ENCODE data around the gene ERC2. TPM values are rescaled to one million over a fixed set of nuclear protein-coding genes. Genes with fewer than 3 reads are reported as not detected.

The ERC2 gene
- total RNA-seq, 3 donors from 2014 or later (not counting 1 experiment from before 2014, with no cell fraction given) = not detected

DNA sequence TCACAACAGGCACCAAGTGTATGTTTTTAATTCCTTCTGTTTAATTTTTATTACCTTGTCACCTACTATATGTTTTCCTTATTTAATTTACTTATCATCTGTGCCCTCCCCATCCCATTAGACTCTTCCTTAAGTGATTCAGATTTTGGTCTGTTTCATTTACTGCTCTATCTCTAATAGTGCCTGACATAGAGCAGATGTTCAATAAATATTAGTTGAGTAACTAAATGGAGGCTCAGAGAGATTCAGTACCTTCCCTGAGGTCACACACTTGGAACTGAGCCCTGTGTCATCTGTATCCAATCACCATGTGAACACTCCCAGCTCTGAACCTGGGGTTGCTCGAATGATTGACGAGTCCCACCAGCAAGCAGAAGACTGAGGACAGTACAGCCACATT lies 663.1 kb downstream of the ERC2 start:
- 97% methylated on average over 2 of the region's 2 CpGs for WGBS (ENCODE audit: insufficient coverage)
- Histone ChIP-seq H3K4me1 (ENCODE audit: control insufficient read depth, insufficient read depth, low read length) (no peaks in the 10 kb centered on the region), H3K4me3 (ENCODE audit: low read length) (no peak overlapping the region), H3K9me3 (ENCODE audit: control insufficient read depth, insufficient read depth, low read length) (no peaks in the 10 kb centered on the region), H3K36me3 (ENCODE audit: control insufficient read depth, insufficient read depth, low read length) (no peaks in the 10 kb centered on the region), H3K27ac (ENCODE audit: low read length) (no peak overlapping the region), H3K27me3 (ENCODE audit: control insufficient read depth, insufficient read depth, low read length) (no peaks in the 10 kb centered on the region)
- no peaks in the 10 kb centered on the region for H3K27me3 Mint-ChIP-seq (ENCODE audit: low read depth in 2 of 2)
- H3K4me3 Mint-ChIP-seq = no peak overlapping the region
- DNase-seq (no peak), ATAC-seq (no peak)
- TF ChIP-seq, protein P1, sequence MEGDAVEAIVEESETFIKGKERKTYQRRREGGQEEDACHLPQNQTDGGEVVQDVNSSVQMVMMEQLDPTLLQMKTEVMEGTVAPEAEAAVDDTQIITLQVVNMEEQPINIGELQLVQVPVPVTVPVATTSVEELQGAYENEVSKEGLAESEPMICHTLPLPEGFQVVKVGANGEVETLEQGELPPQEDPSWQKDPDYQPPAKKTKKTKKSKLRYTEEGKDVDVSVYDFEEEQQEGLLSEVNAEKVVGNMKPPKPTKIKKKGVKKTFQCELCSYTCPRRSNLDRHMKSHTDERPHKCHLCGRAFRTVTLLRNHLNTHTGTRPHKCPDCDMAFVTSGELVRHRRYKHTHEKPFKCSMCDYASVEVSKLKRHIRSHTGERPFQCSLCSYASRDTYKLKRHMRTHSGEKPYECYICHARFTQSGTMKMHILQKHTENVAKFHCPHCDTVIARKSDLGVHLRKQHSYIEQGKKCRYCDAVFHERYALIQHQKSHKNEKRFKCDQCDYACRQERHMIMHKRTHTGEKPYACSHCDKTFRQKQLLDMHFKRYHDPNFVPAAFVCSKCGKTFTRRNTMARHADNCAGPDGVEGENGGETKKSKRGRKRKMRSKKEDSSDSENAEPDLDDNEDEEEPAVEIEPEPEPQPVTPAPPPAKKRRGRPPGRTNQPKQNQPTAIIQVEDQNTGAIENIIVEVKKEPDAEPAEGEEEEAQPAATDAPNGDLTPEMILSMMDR (IDR thresholded peaks at IDR 0.05) = no peak
- no peak overlapping the region for H3K27ac Mint-ChIP-seq
- no peaks in the 10 kb centered on the region for H3K36me3 Mint-ChIP-seq
- no peaks in the 10 kb centered on the region for H3K4me1 Mint-ChIP-seq
- H3K9me3 Mint-ChIP-seq = peaks cover 2% of the 10 kb centered on the region in 2 donors
- intact Hi-C loops (cut with micrococcal nuclease) = no loop called here

DNA sequence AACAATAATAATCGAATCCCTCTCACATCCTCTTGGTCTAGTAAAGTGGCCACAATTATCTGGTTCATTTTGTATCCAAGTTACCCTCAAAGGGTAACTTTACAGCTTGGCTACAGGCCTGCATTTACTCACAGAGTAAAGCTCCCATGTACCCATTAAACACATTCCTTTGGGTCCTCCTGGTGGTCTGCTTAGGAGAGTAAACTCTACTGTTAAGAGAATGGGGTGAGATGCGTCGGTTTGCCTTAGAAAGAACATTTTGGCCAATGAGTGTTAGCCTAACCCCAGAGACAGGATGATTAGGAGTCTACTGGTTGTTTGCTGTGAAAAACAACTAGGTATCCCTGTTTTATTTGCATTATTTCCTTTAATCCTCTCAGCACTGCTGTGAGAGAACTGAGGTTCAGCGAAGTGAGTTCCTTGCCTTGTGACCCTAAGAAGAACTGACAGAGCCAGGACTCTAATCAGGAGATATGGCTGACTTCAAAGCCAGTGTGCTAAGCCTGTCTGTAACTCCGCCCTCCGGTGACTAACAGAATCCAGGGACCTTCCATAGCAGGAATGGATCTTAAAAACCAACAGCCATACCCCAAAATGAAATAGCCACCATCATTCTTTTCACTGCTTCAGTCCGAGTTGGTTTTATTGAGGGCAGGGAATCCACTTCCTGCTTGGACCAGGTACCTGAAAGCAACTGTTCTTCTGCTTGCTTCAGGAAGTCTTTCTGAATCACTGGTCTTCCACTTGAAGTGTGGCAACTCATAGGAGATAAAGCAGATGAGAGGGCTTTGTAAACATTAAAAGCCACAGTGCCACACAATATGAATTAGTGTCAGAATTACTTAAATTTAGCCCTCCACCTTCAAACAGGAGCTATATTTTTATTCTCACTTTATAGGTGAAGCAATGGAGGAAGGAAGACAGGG lies 663.8 kb downstream of the ERC2 start:
- Histone ChIP-seq H3K27ac (ENCODE audit: low read length) (no peak overlapping the region), H3K4me3 (ENCODE audit: low read length) (no peak overlapping the region), H3K9me3 (ENCODE audit: control insufficient read depth, insufficient read depth, low read length) (no peaks in the 10 kb centered on the region), H3K36me3 (ENCODE audit: control insufficient read depth, insufficient read depth, low read length) (no peaks in the 10 kb centered on the region), H3K27me3 (ENCODE audit: control insufficient read depth, insufficient read depth, low read length) (no peaks in the 10 kb centered on the region), H3K4me1 (ENCODE audit: control insufficient read depth, insufficient read depth, low read length) (no peaks in the 10 kb centered on the region)
- Mint-ChIP-seq H3K9me3 (peaks cover 2% of the 10 kb centered on the region in 2 donors), H3K27me3 (ENCODE audit: low read depth in 2 of 2) (no peaks in the 10 kb centered on the region), H3K27ac (no peak overlapping the region), H3K36me3 (no peaks in the 10 kb centered on the region), H3K4me3 (no peak overlapping the region), H3K4me1 (no peaks in the 10 kb centered on the region)
- ATAC-seq = no peak
- no peak for DNase-seq
- intact Hi-C loops (cut with micrococcal nuclease) = no loop called here
- TF ChIP-seq, protein P1 (IDR thresholded peaks at IDR 0.05) = no peak
- WGBS (ENCODE audit: insufficient coverage) = 86% methylated on average over 7 of the region's 7 CpGs

DNA sequence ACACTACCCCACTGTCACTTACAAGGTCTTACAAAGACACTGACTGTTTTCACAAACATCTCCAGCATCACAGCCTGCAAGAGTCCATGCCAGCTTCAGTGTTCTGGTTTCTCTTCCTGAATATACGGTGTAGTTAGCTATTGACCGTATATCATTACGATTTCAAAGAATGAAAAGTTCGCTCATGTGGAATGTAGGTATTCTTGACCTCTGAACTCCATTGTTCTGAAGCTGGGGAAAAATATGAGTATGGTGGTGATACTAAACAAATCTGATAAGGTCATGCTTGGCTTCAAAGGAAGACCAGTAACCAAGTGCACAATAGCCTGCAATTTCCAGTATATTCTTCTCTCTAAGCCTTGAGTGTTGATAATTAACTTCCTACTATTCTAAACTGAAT lies 665.5 kb downstream of the ERC2 start:
- H3K27me3 Mint-ChIP-seq (ENCODE audit: low read depth in 2 of 2) = no peaks in the 10 kb centered on the region
- no peaks in the 10 kb centered on the region for H3K36me3 ChIP-seq (ENCODE audit: control insufficient read depth, insufficient read depth, low read length)
- H3K4me3 Mint-ChIP-seq = no peak overlapping the region
- ATAC-seq (no peak), DNase-seq (no peak)
- H3K36me3 Mint-ChIP-seq = no peaks in the 10 kb centered on the region
- no peaks in the 10 kb centered on the region for H3K9me3 ChIP-seq (ENCODE audit: control insufficient read depth, insufficient read depth, low read length)
- H3K27me3 ChIP-seq (ENCODE audit: control insufficient read depth, insufficient read depth, low read length) = no peaks in the 10 kb centered on the region
- intact Hi-C loops (cut with micrococcal nuclease) = no loop called here
- no peak overlapping the region for H3K27ac Mint-ChIP-seq
- H3K4me3 ChIP-seq (ENCODE audit: low read length) = no peak overlapping the region
- 96% methylated on average over 4 of the region's 4 CpGs for WGBS (ENCODE audit: insufficient coverage)
- no peaks in the 10 kb centered on the region for H3K4me1 ChIP-seq (ENCODE audit: control insufficient read depth, insufficient read depth, low read length)
- TF ChIP-seq, protein P1 (IDR thresholded peaks at IDR 0.05) = no peak
- no peak overlapping the region for H3K27ac ChIP-seq (ENCODE audit: low read length)
- H3K9me3 Mint-ChIP-seq = peaks cover 4% of the 10 kb centered on the region in 2 donors
- H3K4me1 Mint-ChIP-seq = no peaks in the 10 kb centered on the region

Data from natural killer cell (primary cell).